SH-SY5Y (cell line): ENCODE data around the gene HIVEP3.

ENCODE experiments used
- GATA2 ChIP-seq: IDR thresholded peaks from 2 replicates; pipeline ENCODE4 v1.6.1; 2011; ENCODE audit warnings: mild to moderate bottlenecking, low read depth, low read length
- GATA3 ChIP-seq: IDR thresholded peaks from 2 replicates; pipeline ENCODE4 v1.6.1; 2011; ENCODE audit warnings: low read depth, mild to moderate bottlenecking, low read length, moderate library complexity

Gene HIVEP3

DNA sequence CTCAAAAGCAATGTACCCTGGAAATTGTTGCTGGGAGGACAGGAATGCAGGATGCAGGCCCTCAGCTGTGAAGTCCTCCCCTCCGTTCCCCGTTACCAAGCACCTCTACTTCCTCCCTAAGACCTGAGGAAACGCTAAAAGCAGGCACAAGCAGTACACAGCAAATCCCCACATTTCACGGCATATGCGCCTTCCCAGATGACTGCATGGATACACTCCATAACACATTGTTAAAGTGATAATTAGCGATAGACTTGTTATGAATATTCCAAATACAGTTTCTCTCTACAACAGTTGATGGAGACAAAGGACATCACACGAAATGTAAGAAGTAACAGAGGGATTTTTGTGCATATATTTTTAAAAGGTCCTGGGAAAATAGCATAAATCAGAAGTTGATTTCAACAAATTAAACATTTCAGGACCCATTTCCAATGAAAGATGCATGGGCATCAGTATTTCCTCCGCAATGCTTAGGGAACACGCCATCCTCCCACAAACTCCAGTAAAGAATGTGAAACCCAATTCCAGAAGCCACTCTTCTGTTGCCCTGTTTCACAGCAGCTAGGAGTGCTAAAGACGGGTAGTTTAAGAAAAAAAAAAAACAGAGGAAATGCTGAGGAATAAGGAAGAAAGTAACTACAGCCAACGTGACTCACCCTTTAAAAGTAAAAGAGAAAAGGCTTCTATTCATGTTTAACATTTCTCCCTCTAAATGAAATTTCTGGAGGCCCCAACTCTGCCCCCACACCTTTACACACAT lies 75.5 kb downstream of the HIVEP3 start:
- TF ChIP-seq GATA3 (no peak), GATA2 (no peak)

DNA sequence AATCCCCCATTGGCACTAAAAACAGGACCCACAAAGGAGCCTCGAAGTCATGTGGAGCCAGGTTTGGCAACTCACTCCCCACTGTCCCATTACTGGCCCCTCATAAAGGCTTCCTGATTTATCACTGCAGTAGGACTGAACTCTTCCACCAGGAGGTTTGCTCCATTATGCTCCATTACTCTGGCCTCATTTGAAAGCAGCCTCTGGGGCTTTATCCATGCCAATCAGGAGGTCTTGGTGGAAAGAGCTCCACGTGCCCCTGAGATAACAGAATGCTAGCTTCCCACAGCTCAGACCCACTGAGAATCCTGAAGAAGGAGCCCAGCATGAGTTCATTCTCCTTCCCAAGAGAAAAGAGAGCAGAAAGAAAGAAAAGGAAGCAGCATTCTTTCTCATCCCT lies 76.4 kb downstream of the HIVEP3 start:
- TF ChIP-seq GATA2, result no peak
- TF ChIP-seq GATA3, result no peak

DNA sequence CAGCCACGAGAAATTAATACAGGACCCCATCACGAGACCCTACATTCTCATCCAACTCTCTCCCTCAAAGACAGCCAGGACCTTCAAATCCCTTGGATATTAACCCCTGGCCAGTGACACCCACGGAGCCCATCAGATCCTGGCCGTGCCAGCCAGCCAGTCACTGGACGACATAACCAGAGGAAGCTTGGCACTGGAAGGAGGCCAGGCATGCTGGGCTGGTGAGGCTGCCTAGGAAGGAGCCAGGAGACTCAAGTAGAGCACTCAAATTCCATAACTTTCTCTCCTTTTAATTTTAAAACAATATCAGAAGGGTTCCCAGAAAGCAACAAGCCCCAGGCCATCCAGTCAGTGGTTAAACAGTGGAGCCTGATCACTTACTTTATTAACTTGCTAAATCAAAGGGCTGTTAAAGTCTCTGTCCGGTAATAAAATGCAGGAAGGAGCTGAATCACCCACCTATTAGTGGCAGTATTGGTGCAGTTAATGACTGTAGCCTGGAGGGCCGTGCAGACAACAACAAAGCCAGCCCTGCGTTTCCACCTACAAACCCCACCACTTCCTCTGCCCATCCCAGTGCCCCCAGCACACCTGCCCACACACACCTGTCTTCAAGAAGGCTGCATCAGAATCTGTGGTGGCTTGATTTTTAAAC lies 78.0 kb downstream of the HIVEP3 start:
- TF ChIP-seq GATA3, result no peak
- no peak for TF ChIP-seq GATA2

DNA sequence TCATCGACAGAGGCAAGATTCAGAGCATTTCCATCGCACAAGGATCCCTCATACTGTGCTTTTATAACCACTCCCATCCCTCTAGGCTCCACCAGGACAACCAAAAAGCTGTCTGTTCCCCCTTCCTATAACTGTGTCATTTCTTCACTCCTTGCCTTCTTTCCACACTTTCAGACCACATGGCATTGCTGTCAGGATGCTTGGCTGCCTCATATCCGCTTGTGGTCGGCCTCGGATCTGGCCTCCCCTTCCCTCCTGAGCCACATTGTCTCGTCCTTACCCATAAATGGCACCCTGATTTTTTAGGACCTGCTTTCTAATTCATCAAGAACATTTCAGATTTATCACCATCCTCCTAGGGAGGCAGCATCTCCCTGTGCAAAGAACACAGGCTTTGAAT lies 80.5 kb downstream of the HIVEP3 start:
- no peak for TF ChIP-seq GATA3
- TF ChIP-seq GATA2, result no peak

DNA sequence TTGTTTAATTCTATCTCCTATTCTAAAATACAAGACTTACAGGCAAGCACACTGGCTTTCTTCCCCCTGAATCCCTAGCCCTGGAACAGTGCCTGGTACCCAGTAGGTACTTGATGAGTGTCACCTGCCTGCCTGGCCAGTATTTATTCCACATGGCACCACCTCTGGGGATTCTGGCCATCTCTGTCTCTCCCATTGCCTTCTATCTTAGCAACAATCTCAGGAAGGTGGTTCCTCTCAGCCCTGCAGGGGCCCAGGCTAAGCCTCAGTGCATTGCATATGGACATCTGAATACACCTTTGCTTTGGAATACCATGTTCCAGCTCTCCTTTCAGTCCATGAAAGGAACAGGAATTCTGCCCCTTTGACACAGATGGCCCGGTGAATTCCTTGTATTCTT lies 81.0 kb downstream of the HIVEP3 start:
- TF ChIP-seq GATA3 (no peak), GATA2 (no peak)

DNA sequence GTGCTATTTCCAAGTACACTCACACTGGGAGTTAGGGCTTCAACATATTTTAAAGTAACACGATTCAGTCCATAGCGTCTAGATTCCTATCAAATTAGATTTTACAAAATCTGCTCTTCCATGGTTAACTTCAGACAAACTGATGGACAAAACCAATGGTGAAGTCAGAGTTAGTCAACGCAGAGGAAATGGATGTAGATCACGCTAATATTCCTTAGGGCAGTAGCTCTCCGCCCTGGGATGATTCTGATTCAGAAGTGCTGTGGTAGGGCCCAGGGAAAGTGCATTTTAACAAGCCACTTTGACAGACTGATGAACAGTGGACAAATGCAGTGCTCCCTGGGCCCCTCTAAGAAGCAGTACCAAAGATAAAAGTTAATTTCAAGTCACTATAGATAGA lies 83.2 kb downstream of the HIVEP3 start:
- TF ChIP-seq GATA2, result no peak
- no peak for TF ChIP-seq GATA3

DNA sequence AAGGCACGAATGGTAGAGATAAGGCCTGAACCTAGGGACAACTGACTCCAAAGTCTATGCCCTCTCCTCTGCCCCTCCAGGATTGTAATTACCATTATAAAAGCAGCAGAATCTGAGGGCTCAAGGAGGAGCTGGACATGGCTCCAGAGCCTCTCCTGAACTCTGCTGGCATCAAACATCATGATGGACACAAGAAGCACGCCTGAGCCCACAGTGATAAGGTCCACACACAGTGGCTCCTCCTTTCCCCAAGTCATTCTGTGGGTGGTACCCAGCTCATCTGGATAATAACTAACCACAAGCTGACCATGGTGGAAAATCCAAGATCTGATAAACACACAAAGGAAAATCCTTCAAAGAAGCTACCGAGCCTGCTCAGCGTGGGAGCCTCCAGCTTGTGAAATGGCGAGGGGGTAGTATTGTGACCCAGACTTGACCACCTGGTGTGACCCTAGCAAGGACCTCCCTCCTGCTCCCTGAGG lies 85.2 kb downstream of the HIVEP3 start:
- TF ChIP-seq GATA2 (no peak), GATA3 (no peak)

DNA sequence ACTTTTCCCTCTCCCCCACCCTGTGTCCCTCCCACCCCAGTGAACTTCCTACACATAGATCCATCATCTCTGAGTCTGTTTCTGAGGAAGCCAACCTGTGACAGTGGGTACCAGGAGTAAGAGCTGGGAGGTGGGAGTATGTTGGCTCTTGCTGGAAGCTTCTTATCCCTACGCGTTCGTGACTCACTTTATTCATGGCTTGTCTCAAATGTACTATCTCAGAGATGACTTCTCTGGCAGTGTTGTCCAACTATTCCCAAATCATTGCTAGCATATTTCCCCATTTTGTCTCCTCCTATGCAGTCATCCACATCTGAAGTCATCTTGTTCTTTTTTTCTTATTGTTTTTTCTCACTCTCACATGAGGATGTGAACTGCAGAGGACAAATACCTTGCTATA lies 88.0 kb downstream of the HIVEP3 start:
- no peak for TF ChIP-seq GATA3
- no peak for TF ChIP-seq GATA2

DNA sequence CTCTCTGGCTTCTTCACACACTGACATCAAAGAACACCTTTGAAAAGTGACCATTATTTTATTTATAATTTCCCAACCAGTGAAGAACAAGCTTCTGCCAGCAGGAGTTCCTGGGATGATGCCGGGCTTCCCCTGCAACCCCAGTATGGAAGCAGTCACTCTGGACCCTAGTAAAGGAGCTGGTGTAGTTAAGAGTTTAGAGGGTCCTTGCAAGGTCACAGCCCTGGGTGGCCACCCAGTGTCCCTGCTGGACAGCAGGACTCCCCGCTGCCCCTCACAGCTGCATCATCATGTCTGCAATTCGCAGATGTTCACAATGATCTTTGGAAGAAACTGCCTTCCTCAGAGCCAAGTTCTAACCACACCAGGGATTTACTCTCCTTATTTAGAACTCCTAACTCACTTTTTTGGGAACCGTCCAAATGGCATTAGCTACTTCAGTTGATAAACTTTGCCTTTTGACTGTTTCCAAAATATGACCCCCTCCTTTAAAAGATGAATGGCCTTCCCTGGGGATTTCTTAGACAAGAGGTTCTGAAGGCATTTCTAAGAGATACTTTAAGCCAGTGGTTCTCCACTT lies 90.6 kb downstream of the HIVEP3 start:
- TF ChIP-seq GATA2, result no peak
- no peak for TF ChIP-seq GATA3

DNA sequence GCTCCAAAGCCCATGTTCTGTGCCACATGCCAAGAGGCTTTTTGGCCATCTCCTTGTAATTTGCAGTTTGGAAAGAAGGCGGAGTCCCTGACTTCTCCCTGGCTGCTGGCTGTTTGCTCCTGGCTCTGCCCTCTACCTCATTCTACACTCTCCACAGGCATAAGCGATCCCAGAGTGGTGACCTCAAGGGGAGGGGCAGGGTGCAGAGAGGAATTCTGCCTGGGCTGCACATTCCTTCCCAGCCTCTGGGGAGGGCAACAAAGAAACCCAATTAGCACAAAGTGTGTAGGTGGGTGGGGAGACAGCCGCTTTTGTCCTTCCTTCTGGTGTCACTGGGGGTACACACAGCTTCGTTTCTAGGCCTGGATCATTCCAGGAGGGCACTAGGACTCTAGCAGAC lies 95.3 kb downstream of the HIVEP3 start:
- no peak for TF ChIP-seq GATA3
- no peak for TF ChIP-seq GATA2

DNA sequence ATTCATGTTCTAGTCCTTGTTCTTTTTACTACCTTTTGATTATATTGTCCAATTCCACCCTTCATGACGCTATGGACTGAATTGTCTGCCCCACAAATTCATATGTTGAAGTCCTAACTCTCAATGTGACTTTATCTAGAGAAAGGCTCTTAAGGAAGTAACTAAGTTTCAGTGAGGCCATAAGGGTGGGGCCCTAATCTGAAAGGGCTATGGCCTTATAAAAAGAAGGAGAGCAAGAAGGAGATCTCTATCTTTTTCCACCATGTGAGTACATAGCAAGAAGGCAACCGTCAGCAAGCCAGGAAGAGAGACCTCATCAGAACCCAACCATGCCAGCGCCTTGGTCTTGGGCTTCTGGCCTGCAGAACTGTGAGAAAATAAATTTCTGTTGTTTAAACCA lies 95.9 kb downstream of the HIVEP3 start:
- TF ChIP-seq GATA2 (no peak), GATA3 (no peak)

DNA sequence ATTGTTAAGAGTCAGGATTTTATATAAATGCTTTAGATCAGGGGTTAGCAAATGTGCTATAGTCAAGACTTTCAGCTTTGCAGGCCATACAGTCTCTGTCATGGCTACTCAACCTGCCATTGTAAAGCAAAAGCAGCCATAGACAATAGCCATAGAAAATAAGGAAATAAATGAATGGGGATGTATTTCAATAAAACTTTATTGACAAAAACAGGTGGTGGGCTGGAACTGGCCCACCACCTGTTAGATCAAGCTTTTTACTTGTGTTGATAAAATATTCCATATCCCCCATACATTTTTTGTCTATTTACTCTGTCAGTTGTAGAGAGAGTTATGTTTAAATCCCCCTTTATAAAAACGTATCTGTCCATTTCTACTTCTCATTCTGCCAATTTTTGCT lies 98.9 kb downstream of the HIVEP3 start:
- TF ChIP-seq GATA2, result no peak
- no peak for TF ChIP-seq GATA3

DNA sequence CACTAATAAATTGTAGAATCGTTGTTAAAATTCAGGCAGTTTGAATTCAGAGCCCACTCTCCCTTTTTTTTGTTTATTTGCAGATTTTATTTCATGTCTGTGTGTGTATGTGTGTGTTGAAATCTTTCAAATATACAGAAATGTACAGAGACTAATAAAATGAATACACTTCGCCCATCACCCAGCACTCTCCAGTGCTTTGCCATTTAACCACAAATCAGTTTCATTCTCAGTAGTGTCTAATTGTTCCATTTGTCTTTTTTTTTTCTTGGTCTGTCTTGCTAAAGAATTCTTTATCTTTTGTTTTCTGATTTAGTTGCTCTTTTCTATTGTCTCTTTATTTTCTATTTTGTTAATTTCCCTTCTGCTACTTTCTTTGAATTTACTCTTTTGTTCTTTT lies 99.7 kb downstream of the HIVEP3 start:
- no peak for TF ChIP-seq GATA3
- no peak for TF ChIP-seq GATA2

DNA sequence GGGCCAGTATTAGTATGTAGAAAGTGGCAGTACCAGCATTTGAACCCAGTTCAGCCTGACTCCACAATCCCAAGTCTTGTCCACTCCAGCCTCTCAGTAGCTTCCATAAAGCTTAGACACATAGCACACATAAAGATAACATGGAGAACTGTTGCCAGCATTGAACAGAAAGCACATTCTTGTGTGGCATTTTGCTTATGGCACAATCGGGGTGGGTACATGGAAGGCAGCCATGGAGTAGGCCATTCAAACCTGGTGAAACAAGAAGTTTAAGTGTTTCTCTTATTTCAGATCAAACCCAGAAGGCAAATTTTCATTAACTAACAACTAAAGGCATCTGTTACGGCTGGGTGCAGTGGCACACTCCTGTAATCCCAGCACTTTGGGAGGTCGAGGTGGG lies 102.7 kb downstream of the HIVEP3 start:
- TF ChIP-seq GATA2, result no peak

DNA sequence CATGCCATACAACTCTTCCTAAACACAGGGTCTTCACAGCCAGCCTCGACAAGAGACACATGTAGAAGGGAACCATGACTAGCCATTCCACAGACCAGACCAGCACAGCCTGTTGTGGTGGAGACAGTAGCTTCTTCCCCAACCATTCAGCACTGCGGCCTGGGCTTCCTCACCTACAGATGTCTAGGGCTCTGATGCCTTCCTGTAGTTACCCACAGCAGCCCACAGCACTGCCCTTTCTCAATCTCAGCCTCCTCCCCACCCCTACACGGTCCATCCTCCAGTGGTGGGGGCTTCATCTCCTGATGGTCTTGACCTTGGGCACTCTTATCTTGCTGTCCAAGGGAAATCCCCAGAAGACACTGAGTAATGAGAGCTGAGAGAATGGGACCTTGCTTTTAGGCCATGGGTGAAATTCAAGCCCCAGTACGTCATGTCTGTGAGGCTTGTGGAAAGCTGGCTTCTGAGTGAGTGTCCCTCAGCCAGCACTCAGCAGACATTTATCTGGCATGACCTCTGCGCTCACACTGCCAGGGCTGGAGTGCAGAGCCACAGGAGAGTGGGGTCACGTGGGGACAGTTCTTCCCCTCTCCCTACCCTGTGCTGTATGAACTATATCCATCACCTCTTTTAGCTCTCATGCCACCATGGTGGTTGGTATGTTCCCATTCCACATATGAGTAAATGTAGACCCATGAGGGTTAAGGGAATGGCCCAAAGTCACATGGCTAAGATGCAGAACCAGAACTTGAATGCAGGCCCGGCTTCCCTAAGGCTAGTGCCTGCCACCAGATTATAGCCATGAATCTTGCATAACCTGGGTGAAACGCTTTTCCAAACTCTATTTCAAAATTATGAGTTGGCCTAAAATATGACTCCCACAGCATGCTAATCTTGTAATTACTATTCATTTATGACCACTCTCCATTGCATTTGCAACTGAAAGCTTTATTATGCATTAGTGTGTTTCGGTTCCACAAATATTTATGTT lies 104.7 kb downstream of the HIVEP3 start:
- TF ChIP-seq GATA2, result no peak
- TF ChIP-seq GATA3, result no peak
